GM18517 (cell line): ENCODE results near the gene TRIM8.
"Not testable (repeated sequence)": the region's sequence is repeated elsewhere in the genome, so short reads cannot be mapped to it uniquely, and the experiment has no call there.

Experiments used
- ATAC-seq: cut with Tn5 transposase; IDR thresholded peaks from one replicate; pipeline ENCODE4 v1.9.1; 2021; ENCODE audit warnings: mild to moderate bottlenecking, moderate library complexity; ENCODE audit not compliant: unreplicated experiment

The TRIM8 gene

GRCh38 chr10:102667411-102667810 lies 23.1 kb downstream of the TRIM8 start:
- not testable (repeated sequence) for ATAC-seq

GRCh38 chr10:102668326-102669107 lies 24.2 kb downstream of the TRIM8 start:
- ATAC-seq, result no peak

- ATAC-seq, result no peak
Observed at GRCh38 chr10:102669206-102670064, 25.2 kb downstream of the TRIM8 start.

GRCh38 chr10:102670065-102670670 lies 25.9 kb downstream of the TRIM8 start:
- ATAC-seq, result no peak

GRCh38 chr10:102670871-102671434 lies 26.7 kb downstream of the TRIM8 start:
- no peak for ATAC-seq

- ATAC-seq, result no peak
Observed at GRCh38 chr10:102673236-102673818, 29.0 kb downstream of the TRIM8 start.

GRCh38 chr10:102673819-102674511 lies 29.7 kb downstream of the TRIM8 start:
- no peak for ATAC-seq

GRCh38 chr10:102674566-102674965 lies 30.3 kb downstream of the TRIM8 start:
- no peak for ATAC-seq

GRCh38 chr10:102675011-102675665 lies 30.9 kb downstream of the TRIM8 start:
- ATAC-seq, result no peak

GRCh38 chr10:102675666-102676533 lies 31.6 kb downstream of the TRIM8 start:
- ATAC-seq, result no peak

- no peak for ATAC-seq
Observed at GRCh38 chr10:102676534-102677315, 32.4 kb downstream of the TRIM8 start.

- no peak for ATAC-seq
Observed at GRCh38 chr10:102677331-102678067, 33.2 kb downstream of the TRIM8 start.

GRCh38 chr10:102678068-102678400 lies 33.8 kb downstream of the TRIM8 start:
- no peak for ATAC-seq

GRCh38 chr10:102678842-102679289 lies 34.6 kb downstream of the TRIM8 start:
- no peak for ATAC-seq

- ATAC-seq, result no peak
Observed at GRCh38 chr10:102679596-102679995, 35.3 kb downstream of the TRIM8 start.

- no peak for ATAC-seq
Observed at GRCh38 chr10:102681696-102682095, 37.4 kb downstream of the TRIM8 start.

- no peak for ATAC-seq
Observed at GRCh38 chr10:102682416-102682815, 38.1 kb downstream of the TRIM8 start.
